Sigmoid colon (tissue), 7 donors: ENCODE measurements around the gene POU2F2. TPM values are rescaled to one million over a fixed set of nuclear protein-coding genes. Genes with fewer than 3 reads are reported as not detected.

ENCODE experiments used
- DNase-seq: peaks from one replicate; pipeline ENCODE4 v3.0.0-alpha.2; 2019
- H3K27ac ChIP-seq, 4 donors: fragments of 200-600 bp; sonication (generic); one replicate each; pipeline ENCODE4 v1.5.1; 2016 to 2019; ENCODE audit warnings: mild to moderate bottlenecking in 1 of 4
- H3K27me3 ChIP-seq, 3 donors: fragments of 200-600 bp; sonication (generic); one replicate each; pipeline ENCODE4 v1.5.1; 2019; ENCODE audit warnings: mild to moderate bottlenecking in 1 of 3
- H3K36me3 ChIP-seq, 4 donors: fragments of 200-600 bp; sonication (generic); one replicate each; pipeline ENCODE4 v1.5.1; 2016 to 2019
- H3K4me1 ChIP-seq, 4 donors: fragments of 200-600 bp; sonication (generic); one replicate each; pipeline ENCODE4 v1.5.1; 2017 to 2019
- H3K4me3 ChIP-seq, 4 donors: fragments of 200-600 bp; sonication (generic); one replicate each; pipeline ENCODE4 v1.5.1; 2017 to 2019; ENCODE audit warnings: mild to moderate bottlenecking in 2 of 4, moderate library complexity in 1 of 4
- H3K9me3 ChIP-seq, 4 donors: fragments of 200-600 bp in 3 of 4; sonication (generic) in 3 of 4; one replicate each; pipeline versions ENCODE4 v1.5.1 to v1.6.1; 2013 to 2019
- EP300 ChIP-seq, 4 donors: sonication (generic); formaldehyde crosslinking; IDR thresholded peaks; one replicate each; pipeline ENCODE4 v1.6.1; 2017; ENCODE audit warnings: antibody characterized with exemption in 4 of 4
- POLR2A ChIP-seq, 2 donors: fragments of 450-650 bp; IDR thresholded peaks; one replicate each; pipeline ENCODE4 v1.6.1; 2016; ENCODE audit warnings: antibody characterized with exemption in 2 of 2, mild to moderate bottlenecking in 2 of 2, moderate library complexity in 2 of 2
- POLR2AphosphoS5 ChIP-seq, 4 donors: sonication (generic); formaldehyde crosslinking; IDR thresholded peaks; one replicate each; pipeline ENCODE4 v1.6.1; 2017; ENCODE audit warnings: antibody characterized with exemption in 4 of 4
- WGBS, 2 donors: extraction: QIAGEN DNeasy Blood & Tissue Kit; methylation state at CpG; one replicate each; pipeline ENCODE4 v1.1.7; 2013; 5-methylcytosine and 5-hydroxymethylcytosine counted together
- intact Hi-C: fragments of 100-400 bp; cut with DNase I; formaldehyde crosslinking; loops from one replicate; pipeline ENCODE4 v1.15.1; 2023
- polyA plus RNA-seq, 3 donors: library from polyadenylated mRNA; stranded (reverse); fragments of 200-250 nt; gene quantifications; one replicate each; pipeline ENCODE4 v1.2.3, GENCODE V29; 2013
- total RNA-seq, 4 donors: library from RNA; depleted of rRNA; stranded (reverse); fragments of >200 nt; gene quantifications; one replicate each; pipeline ENCODE4 v1.1.0, GENCODE V29; 2016
- TF ChIP-seq, protein P1 (sequence below), 4 experiments: fragments of 450-650 bp in 3 of 4; fragments of 200-600 bp in 1 of 4; IDR thresholded peaks; one replicate each; pipeline ENCODE4 v1.5.1; 2016 to 2019; ENCODE audit warnings: antibody characterized with exemption in 4 of 4, mild to moderate bottlenecking in 3 of 4, moderate library complexity in 2 of 4
- donor health status: healthy with polysubstance abuse.
- donor health status: Bipolar disorder and iron deficiency.
- donor health status: healthy.

POU2F2 gene
- total and polyA plus RNA-seq, 7 donors, result 0.60 to 19.0 (median 2.5) TPM

DNA sequence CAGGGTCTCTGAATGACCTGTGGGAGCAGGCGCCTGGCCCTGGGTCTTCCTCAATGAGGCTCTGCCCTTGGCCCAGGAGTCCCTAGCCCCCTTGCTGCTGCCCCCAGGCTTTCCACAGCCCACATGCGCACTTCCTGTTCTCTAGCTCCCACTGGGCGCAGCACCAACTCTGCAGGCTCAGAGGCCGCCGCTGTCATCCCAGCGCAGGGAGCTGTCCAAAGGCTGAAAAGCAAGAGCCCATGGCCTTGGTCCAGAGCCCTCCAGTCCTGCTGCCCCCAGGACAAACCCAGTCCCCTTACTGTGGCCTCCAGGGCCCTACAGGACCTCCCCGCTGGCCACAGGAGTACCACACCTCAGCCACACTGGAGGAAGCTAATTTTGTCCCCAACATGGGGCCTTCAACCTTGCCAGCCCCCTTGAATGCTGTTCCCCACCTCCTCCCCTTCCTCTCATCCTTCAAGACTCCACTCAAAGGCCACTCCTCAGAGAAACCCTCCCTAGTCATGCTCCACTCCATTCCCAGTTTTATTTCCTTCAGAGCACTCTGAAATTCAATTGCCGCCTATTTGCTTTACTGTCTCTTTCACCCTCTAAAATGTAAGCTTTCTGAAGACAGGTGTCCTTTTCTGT is 8.0 kb upstream of the POU2F2 start:
- H3K9me3 ChIP-seq, result no peaks in the 10 kb centered on the region
- H3K36me3 ChIP-seq, result no peaks in the 10 kb centered on the region
- no peak for DNase-seq
- H3K27ac ChIP-seq, result no peak overlapping the region
- TF ChIP-seq, protein P1, sequence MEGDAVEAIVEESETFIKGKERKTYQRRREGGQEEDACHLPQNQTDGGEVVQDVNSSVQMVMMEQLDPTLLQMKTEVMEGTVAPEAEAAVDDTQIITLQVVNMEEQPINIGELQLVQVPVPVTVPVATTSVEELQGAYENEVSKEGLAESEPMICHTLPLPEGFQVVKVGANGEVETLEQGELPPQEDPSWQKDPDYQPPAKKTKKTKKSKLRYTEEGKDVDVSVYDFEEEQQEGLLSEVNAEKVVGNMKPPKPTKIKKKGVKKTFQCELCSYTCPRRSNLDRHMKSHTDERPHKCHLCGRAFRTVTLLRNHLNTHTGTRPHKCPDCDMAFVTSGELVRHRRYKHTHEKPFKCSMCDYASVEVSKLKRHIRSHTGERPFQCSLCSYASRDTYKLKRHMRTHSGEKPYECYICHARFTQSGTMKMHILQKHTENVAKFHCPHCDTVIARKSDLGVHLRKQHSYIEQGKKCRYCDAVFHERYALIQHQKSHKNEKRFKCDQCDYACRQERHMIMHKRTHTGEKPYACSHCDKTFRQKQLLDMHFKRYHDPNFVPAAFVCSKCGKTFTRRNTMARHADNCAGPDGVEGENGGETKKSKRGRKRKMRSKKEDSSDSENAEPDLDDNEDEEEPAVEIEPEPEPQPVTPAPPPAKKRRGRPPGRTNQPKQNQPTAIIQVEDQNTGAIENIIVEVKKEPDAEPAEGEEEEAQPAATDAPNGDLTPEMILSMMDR (IDR thresholded peaks at IDR 0.05), result no peak
- TF ChIP-seq POLR2A (IDR thresholded peaks at IDR 0.05), result no peak
- TF ChIP-seq POLR2AphosphoS5 (IDR thresholded peaks at IDR 0.05), result no peak
- no peak for TF ChIP-seq EP300 (IDR thresholded peaks at IDR 0.05)
- H3K4me1 ChIP-seq, result no peaks in the 10 kb centered on the region
- no peak overlapping the region for H3K4me3 ChIP-seq
- WGBS, 2 donors, result 16 to 17% methylated on average over 8 of the region's 8 CpGs
- H3K27me3 ChIP-seq, result peaks cover 0 to 26% (median 0%) of the 10 kb centered on the region in 3 donors
- intact Hi-C loops, result no loop called here

DNA sequence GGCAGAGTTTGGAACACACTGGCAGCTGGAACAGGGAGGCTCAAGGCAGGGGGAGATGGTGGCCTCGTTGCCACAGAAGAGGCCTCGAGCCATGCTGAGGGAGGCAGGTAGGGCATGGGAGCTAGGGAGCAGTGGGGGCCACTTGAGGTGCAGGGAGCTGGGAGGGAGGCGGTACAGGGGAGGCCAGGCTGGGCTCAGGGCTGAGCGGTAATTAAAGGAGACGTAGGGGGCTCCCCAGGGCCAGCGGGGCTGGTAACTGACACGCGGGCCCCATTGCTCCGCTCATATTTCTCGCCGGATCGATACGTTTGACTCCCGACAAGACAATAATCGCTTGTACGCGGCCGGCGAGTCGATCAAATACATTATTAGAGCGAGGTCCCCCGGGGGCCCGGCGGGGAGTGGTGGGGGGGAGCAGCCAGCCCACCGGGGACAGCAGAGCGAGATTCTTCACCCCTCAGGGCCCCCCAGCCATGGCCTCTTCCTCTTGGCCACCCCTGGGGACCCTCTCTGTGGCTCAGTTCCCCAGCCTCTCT is 2.4 kb upstream of the POU2F2 start:
- peaks cover 0 to 17% (median 15%) of the 10 kb centered on the region in 4 donors for H3K4me1 ChIP-seq
- no peaks in the 10 kb centered on the region for H3K9me3 ChIP-seq
- no peak for DNase-seq
- no peak overlapping the region for H3K27ac ChIP-seq
- TF ChIP-seq POLR2A (IDR thresholded peaks at IDR 0.05), result no peak
- no peak for TF ChIP-seq EP300 (IDR thresholded peaks at IDR 0.05)
- TF ChIP-seq, protein P1 (IDR thresholded peaks at IDR 0.05), result no peak
- no peak for TF ChIP-seq POLR2AphosphoS5 (IDR thresholded peaks at IDR 0.05)
- no peaks in the 10 kb centered on the region for H3K36me3 ChIP-seq
- intact Hi-C loops, result loop anchor here (5.0 to 10.0 kb wide), 2 partner anchors 160 to 193 kb away; partner anchors contain the start of gene MEGF8
- WGBS, 2 donors, result 89 to 93% methylated on average over 26 of the region's 26 CpGs
- peaks cover 17 to 66% (median 26%) of the 10 kb centered on the region in 3 donors for H3K27me3 ChIP-seq
- no peak overlapping the region for H3K4me3 ChIP-seq

DNA sequence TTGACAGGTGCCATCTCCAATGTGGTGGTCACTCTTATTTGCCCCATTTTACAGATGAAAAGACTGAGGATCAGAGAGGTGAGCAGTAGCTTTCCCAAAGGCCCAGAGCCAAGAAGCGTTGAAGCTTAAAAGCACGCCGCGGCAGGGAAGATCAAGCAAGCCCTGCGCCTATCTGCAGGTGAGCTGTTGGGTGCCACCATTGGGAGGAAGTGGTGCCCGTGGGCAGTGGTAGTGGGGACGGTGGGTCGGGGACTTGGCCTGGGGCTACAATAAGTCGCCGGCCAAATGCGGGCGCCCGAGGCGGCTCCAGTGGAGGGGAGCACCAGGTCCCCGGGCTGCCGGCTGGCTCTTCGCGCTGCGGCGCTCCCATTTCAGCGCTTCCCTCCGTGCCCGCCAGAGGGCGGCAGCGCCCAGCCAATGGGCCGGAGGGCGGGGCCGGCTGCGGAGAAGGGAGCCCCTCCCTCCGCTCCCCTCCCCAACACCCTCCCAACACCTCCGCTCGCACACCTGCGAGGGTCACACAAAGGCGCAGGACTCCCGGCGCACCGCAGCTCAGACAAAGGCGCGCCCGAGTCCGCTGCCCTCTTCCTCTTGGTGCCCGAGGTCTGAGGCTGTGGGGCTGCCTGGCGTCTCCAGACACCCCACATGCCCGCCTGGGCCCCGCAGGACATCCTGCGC is 744 bp upstream of the POU2F2 start:
- Histone ChIP-seq H3K9me3 (no peaks in the 10 kb centered on the region), H3K36me3 (no peaks in the 10 kb centered on the region), H3K4me1 (peaks cover 0 to 17% (median 15%) of the 10 kb centered on the region in 4 donors), H3K4me3 (peak overlapping the region in 3 of 4 donors; percentile 7 to 34 (median 26)), H3K27me3 (peaks cover 17 to 65% (median 26%) of the 10 kb centered on the region in 3 donors), H3K27ac (no peak overlapping the region)
- WGBS, 2 donors, result 1 to 2% methylated on average over 46 of the region's 46 CpGs
- no peak for TF ChIP-seq POLR2A (IDR thresholded peaks at IDR 0.05)
- TF ChIP-seq, protein P1 (IDR thresholded peaks at IDR 0.05), result peak; percentile 72 to 95 (median 86)
- DNase-seq, result peak; percentile 72
- intact Hi-C loops, result loop anchor here (1.0 to 10.0 kb wide), 3 partner anchors 52 to 194 kb away; partner anchors contain the start of gene MEGF8

DNA sequence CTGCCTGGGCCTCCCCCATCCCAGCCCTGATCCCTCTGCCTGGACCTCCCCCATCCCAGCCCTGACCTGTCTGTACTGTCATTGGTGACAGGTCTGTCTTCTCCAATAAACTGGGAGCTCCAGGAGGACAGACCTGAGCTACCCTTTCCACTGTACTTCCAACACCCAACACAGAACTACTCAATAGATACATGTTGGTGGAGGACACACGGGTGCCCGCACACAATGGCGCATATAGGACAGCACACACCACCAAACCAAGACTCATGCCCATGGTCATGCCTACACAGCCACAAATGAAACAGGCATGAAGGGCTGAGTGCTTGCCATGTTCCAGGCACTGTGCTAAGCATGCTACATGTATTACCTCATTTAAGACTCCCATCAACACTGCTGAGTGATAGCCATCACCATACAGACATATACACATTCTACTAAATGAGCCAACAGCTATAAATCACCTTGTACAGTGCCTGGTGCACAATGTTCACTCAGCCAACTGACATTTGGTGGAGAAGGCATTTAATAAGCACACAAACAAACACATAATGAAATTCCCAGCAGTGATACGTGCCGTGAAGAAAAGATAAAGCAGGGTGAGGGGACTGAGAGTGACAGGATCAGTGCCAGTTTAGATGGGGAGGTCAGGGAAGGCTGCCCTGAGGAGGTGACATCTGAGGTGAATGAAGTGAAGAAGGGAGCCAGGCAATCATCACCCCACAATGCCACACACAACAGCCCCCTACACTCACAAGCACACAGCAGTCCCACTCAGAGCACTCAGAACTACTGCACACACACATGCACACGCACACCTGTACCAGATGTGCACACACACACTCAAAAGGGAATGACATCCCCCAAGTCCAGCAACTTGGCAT is 857 bp downstream of the POU2F2 start:
- Histone ChIP-seq H3K27ac (no peak overlapping the region), H3K9me3 (no peaks in the 10 kb centered on the region), H3K27me3 (peaks cover 17 to 61% (median 26%) of the 10 kb centered on the region in 3 donors), H3K4me3 (peak overlapping the region in 2 of 4 donors; percentile 26 to 34), H3K36me3 (no peaks in the 10 kb centered on the region), H3K4me1 (peaks cover 0 to 17% (median 15%) of the 10 kb centered on the region in 4 donors)
- WGBS, 2 donors, result 65 to 70% methylated on average over 6 of the region's 6 CpGs
- intact Hi-C loops, result loop anchor here (5.0 to 10.0 kb wide), 2 partner anchors 163 to 196 kb away; partner anchors contain the start of gene MEGF8
- no peak for TF ChIP-seq POLR2A (IDR thresholded peaks at IDR 0.05)
- TF ChIP-seq POLR2AphosphoS5 (IDR thresholded peaks at IDR 0.05), result no peak
- TF ChIP-seq, protein P1 (IDR thresholded peaks at IDR 0.05), result no peak
- TF ChIP-seq EP300 (IDR thresholded peaks at IDR 0.05), result no peak
- DNase-seq, result no peak
